Fibroblast of lung (primary cell): ENCODE results near the gene ZP2. TPM values are rescaled to one million over a fixed set of nuclear protein-coding genes. Genes with fewer than 3 reads are reported as not detected.
"Not testable (repeated sequence)": the region's sequence is repeated elsewhere in the genome, so short reads cannot be mapped to it uniquely, and the experiment has no call there.

Source experiments
- DNase-seq, 2 donors: peaks; one replicate each; pipeline versions ENCODE4 v3.0.0 to v3.0.0-alpha.2; 2010; ENCODE audit warnings: low read depth in 2 of 2
- H2AFZ ChIP-seq: 2 replicates; pipeline ENCODE4 v1.5.1; 2012; ENCODE audit warnings: low read length, control low read depth, inconsistent platforms
- H3K27ac ChIP-seq: 2 replicates; pipeline ENCODE4 v1.5.1; 2011; ENCODE audit warnings: low read length, control low read depth; ENCODE audit not compliant: insufficient read depth
- H3K27me3 ChIP-seq: 2 replicates; pipeline ENCODE4 v1.5.1; 2011; ENCODE audit warnings: mild to moderate bottlenecking, low read length; ENCODE audit not compliant: control insufficient read depth, insufficient read depth
- H3K36me3 ChIP-seq: 2 replicates; pipeline ENCODE4 v1.5.1; 2011; ENCODE audit warnings: low read length; ENCODE audit not compliant: control insufficient read depth, insufficient read depth
- H3K4me1 ChIP-seq: 2 replicates; pipeline ENCODE4 v1.5.1; 2011; ENCODE audit warnings: low read length; ENCODE audit not compliant: control insufficient read depth, insufficient read depth; ENCODE audit errors: extremely low read depth
- H3K4me2 ChIP-seq: 2 replicates; pipeline ENCODE4 v1.5.1; 2011; ENCODE audit warnings: low read length, control low read depth; ENCODE audit not compliant: insufficient read depth; ENCODE audit errors: extremely low read depth
- H3K4me3 ChIP-seq, 4 experiments: fragments of 200-600 bp in 1 of 4; sonication (generic) in 1 of 4; replicated peaks in 1 of 4; 2 replicates each; pipeline ENCODE4 v1.5.1; 2011 to 2016; ENCODE audit warnings: low read length in 4 of 4, low read depth in 3 of 4, mild to moderate bottlenecking in 3 of 4, control low read depth in 2 of 4, inconsistent platforms in 1 of 4, mixed read lengths in 1 of 4; ENCODE audit not compliant: insufficient read depth in 1 of 4; ENCODE audit errors: control extremely low read depth in 1 of 4
- H3K79me2 ChIP-seq: 2 replicates; pipeline ENCODE4 v1.5.1; 2012; ENCODE audit warnings: mild to moderate bottlenecking, low read length, inconsistent platforms; ENCODE audit not compliant: control insufficient read depth, insufficient read depth
- H3K9ac ChIP-seq: 2 replicates; pipeline ENCODE4 v1.5.1; 2011; ENCODE audit warnings: mild to moderate bottlenecking, low read length, control low read depth; ENCODE audit not compliant: insufficient read depth
- H3K9me3 ChIP-seq: 2 replicates; pipeline ENCODE4 v1.5.1; 2012; ENCODE audit warnings: low read depth, low read length; ENCODE audit not compliant: control insufficient read depth, insufficient read depth
- H4K20me1 ChIP-seq: 2 replicates; pipeline ENCODE4 v1.5.1; 2011; ENCODE audit warnings: low read length; ENCODE audit not compliant: control insufficient read depth, insufficient read depth; ENCODE audit errors: extremely low read depth
- EZH2 ChIP-seq: IDR thresholded peaks from 2 replicates; pipeline ENCODE4 v1.5.1; 2012; ENCODE audit warnings: low read length, control low read depth, mild to moderate bottlenecking; ENCODE audit errors: missing control alignments
- polyA plus RNA-seq, 2 donors: library from polyadenylated mRNA; depleted of rRNA in 1 of 2; stranded (reverse) in 1 of 2; unstranded in 1 of 2; fragments of >200 nt; gene quantifications; 2 replicates each; pipeline ENCODE4 v1.2.1, GENCODE V29; 2011 to 2012; ENCODE audit warnings: missing spikeins in 1 of 2
- total RNA-seq: library from RNA; depleted of rRNA; stranded (reverse); fragments of >200 nt; gene quantifications from 2 replicates; pipeline ENCODE4 v1.2.1, GENCODE V29; 2014
- TF ChIP-seq, protein P1 (sequence below), 2 donors: IDR thresholded peaks in 1 of 2; conservative IDR thresholded peaks in 1 of 2; 1 replicate in 1 of 2; 2 replicates in 1 of 2; pipeline ENCODE4 v1.5.1; 2011 to 2012; ENCODE audit warnings: low read length in 2 of 2, control low read depth in 1 of 2, inconsistent platforms in 1 of 2, low read depth in 1 of 2, mild to moderate bottlenecking in 1 of 2

ZP2 gene
- total and polyA plus RNA-seq, 2 donors (not counting 1 experiment from before 2014, with no cell fraction given) = not detected

DNA sequence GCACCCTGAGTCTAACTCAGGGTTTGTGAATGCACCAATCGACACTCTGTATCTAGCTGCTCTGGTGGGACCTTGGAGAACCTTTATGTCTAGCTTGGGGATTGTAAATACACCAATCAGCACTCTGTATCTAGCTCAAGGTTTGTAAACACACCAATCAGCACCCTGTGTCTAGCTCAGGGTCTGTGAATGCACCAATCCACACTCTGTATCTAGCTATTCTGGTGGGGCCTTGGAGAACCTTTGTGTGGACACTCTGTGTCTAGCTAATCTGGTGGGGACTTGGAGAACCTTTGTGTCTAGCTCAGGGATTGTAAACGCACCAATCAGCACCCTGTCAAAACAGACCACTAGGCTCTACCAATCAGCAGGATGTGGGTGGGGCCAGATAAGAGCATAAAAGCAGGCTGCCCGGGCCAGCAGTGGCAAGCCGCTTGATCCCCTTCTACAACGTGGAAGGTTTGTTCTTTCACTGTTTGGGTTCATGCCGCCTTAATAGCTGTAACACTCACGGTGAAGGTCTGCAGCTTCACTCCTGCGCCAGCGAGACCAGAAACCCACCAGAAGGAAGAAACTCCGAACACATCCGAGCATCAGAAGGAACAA is 58.1 kb downstream of the ZP2 start:
- not testable (repeated sequence) for H3K4me2 ChIP-seq, H3K27ac ChIP-seq, DNase-seq, H2AFZ ChIP-seq, H3K4me3 ChIP-seq, H3K9ac ChIP-seq, H3K36me3 ChIP-seq, H3K27me3 ChIP-seq, H4K20me1 ChIP-seq, H3K9me3 ChIP-seq, H3K4me1 ChIP-seq, H3K79me2 ChIP-seq

DNA sequence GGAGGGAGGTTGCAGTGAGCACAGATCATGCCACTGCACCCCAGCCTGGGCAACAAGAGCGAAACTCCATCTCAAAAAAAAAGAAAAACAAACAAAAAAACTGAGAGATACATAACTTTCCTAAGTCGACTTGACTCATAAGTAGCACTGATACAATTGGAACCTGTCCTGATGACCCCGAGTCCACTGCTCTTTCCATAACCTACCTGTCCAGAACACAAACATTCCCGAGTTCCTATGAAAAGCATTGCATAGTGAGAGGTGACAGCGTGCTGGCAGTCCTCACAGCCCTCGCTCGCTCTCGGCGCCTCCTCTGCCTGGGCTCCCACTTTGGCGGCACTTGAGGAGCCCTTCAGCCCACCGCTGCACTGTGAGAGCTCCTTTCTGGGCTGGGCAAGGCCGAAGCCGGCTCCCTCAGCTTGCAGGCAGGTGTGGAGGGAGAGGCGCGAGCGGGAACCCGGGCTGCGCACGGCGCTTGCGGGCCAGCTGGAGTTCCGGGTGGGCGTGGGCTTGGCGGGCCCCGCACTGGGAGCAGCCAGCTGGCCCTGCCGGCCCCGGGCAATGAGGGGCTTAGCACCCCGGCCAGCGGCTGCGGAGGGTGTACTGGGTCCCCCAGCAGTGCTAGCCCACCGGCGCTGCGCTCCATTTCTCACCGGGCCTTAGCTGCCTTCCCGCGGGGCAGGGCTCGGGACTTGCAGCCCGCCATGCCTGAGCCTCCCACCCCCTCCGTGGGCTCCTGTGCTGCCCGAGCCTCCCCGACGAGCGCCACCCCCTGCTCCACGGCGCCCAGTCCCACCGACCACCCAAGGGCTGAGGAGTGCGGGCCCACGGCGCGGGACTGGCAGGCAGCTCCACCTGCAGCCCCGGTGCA is 59.0 kb downstream of the ZP2 start:
- H3K27ac ChIP-seq, H3K4me2 ChIP-seq, DNase-seq, H4K20me1 ChIP-seq, H3K79me2 ChIP-seq, H3K9me3 ChIP-seq, H3K27me3 ChIP-seq, H3K9ac ChIP-seq, H3K4me3 ChIP-seq, H2AFZ ChIP-seq, H3K36me3 ChIP-seq, H3K4me1 ChIP-seq: not testable (repeated sequence)

DNA sequence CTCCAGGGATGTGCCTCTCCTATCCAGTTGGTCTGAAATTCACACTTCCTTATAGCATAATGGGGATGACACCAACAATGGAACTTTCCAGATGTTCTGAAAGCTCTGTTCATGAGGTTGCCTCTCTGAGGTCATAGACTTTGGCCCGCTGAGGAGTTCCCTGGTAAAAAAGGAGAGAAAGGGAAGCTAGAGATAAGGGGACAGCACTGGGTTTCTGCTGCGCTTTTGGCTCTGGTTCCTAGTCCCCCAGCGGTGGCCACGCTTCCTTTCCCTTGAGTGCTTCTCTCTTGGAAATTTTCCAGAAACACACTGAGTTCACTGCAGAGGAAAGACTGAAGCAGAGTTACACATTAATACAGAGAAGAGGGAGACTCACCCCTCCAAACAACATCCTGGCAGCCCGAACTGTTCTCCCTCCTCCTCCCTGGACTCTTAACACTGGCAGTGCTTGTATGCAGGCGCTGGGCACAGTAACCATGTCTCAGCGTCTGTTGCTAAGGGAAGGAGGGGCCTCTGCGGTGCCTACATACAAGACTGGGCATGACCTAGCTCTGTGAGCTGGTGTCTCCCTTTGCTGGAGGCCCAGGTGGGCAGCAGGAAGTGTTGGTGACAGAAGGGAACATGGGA is 60.9 kb downstream of the ZP2 start, which contains the start of gene DNAH3:
Gene DNAH3 (minus strand): TSS at position 472 of the 627 bp plus-strand sequence. CDS start 527 bp downstream, outside the sequence.
- Histone ChIP-seq H3K4me2 (no peak within 1 kb of the TSS), H3K79me2 (no peaks in the 10 kb centered on the region), H3K4me1 (no peaks in the 10 kb centered on the region), H3K36me3 (no peaks in the 10 kb centered on the region), H2AFZ (no peak within 1 kb of the TSS), H4K20me1 (no peaks in the 10 kb centered on the region), H3K27ac (no peak within 1 kb of the TSS), H3K27me3 (no peaks in the 10 kb centered on the region), H3K4me3 (no peak within 1 kb of the TSS), H3K9me3 (no peaks in the 10 kb centered on the region), H3K9ac (no peak within 1 kb of the TSS)
- TF ChIP-seq EZH2 = no peak
- TF ChIP-seq, protein P1, sequence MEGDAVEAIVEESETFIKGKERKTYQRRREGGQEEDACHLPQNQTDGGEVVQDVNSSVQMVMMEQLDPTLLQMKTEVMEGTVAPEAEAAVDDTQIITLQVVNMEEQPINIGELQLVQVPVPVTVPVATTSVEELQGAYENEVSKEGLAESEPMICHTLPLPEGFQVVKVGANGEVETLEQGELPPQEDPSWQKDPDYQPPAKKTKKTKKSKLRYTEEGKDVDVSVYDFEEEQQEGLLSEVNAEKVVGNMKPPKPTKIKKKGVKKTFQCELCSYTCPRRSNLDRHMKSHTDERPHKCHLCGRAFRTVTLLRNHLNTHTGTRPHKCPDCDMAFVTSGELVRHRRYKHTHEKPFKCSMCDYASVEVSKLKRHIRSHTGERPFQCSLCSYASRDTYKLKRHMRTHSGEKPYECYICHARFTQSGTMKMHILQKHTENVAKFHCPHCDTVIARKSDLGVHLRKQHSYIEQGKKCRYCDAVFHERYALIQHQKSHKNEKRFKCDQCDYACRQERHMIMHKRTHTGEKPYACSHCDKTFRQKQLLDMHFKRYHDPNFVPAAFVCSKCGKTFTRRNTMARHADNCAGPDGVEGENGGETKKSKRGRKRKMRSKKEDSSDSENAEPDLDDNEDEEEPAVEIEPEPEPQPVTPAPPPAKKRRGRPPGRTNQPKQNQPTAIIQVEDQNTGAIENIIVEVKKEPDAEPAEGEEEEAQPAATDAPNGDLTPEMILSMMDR (conservative IDR thresholded peaks at IDR 0.05 in 1 of 2, IDR thresholded peaks at IDR 0.05 in 1 of 2; ENCODE audit: low read depth in 1 of 2, low read length in 2 of 2) = no peak
- no peak for DNase-seq

Other genes starting within 250 kb of the ZP2 start
- not detected in 2 replicates for gene DNAH3, start 60.7 kb downstream of the ZP2 start, total RNA-seq
- 0.01 TPM in 1 of 2 replicates, not detected in the other for gene DNAH3, start 60.7 kb downstream of the ZP2 start, polyA plus RNA-seq
- gene LDAF1, start 52.9 kb downstream of the ZP2 start, total RNA-seq = 112 and 123 TPM in 2 replicates
- gene LDAF1, start 52.9 kb downstream of the ZP2 start, polyA plus RNA-seq = 31.6 and 36.3 TPM in 2 replicates
- gene ANKS4B, start 22.1 kb upstream of the ZP2 start, total RNA-seq = not detected in 2 replicates
- gene ANKS4B, start 22.1 kb upstream of the ZP2 start, polyA plus RNA-seq = not detected in 2 replicates
- gene CRYM, start 66.7 kb upstream of the ZP2 start, total RNA-seq = 0.26 and 0.50 TPM in 2 replicates
- gene CRYM, start 66.7 kb upstream of the ZP2 start, polyA plus RNA-seq = 0.06 and 0.30 TPM in 2 replicates